NCI-H1417 treated with DMSO at 0.1 percent for 48 hours (cell line): ENCODE data around the gene LRP3.
"Not testable (repeated sequence)": the region's sequence is repeated elsewhere in the genome, so short reads cannot be mapped to it uniquely, and the experiment has no call there.

Source experiments
- DNase-seq: peaks from one replicate; lab custom pipeline; 2025; lab: John Stamatoyannopoulos, UW

Gene LRP3

GRCh38 chr19:33176670-33177416 lies 17.3 kb upstream of the LRP3 start:
- DNase-seq, result peak; percentile 93

- DNase-seq, result no peak
Observed at GRCh38 chr19:33177417-33177979, 16.6 kb upstream of the LRP3 start.

- DNase-seq, result no peak
Observed at GRCh38 chr19:33186431-33187182, 7.5 kb upstream of the LRP3 start.

- DNase-seq, result no peak
Observed at GRCh38 chr19:33187183-33187540, 7.0 kb upstream of the LRP3 start.

- DNase-seq, result no peak
Observed at GRCh38 chr19:33189453-33189852, 4.7 kb upstream of the LRP3 start.

- not testable (repeated sequence) for DNase-seq
Observed at GRCh38 chr19:33191092-33191491, 3.0 kb upstream of the LRP3 start.

GRCh38 chr19:33191501-33191900 lies 2.6 kb upstream of the LRP3 start:
- no peak for DNase-seq

- DNase-seq, result no peak
Observed at GRCh38 chr19:33192010-33192409, 2.1 kb upstream of the LRP3 start.

GRCh38 chr19:33193269-33193864 lies 763 bp upstream of the LRP3 start:
- DNase-seq, result no peak

GRCh38 chr19:33194532-33194885 lies 379 bp downstream of the LRP3 start:
- no peak for DNase-seq

GRCh38 chr19:33194886-33195644 lies 935 bp downstream of the LRP3 start:
- DNase-seq, result no peak

GRCh38 chr19:33195645-33196347 lies 1.7 kb downstream of the LRP3 start:
- DNase-seq, result no peak

- DNase-seq, result no peak
Observed at GRCh38 chr19:33196446-33197193, 2.5 kb downstream of the LRP3 start.

GRCh38 chr19:33197591-33198000 lies 3.5 kb downstream of the LRP3 start:
- no peak for DNase-seq

- DNase-seq, result no peak
Observed at GRCh38 chr19:33198169-33198568, 4.0 kb downstream of the LRP3 start.

- DNase-seq, result no peak
Observed at GRCh38 chr19:33199441-33200265, 5.5 kb downstream of the LRP3 start.

GRCh38 chr19:33201473-33201872 lies 7.3 kb downstream of the LRP3 start:
- no peak for DNase-seq

GRCh38 chr19:33201886-33202545 lies 7.9 kb downstream of the LRP3 start:
- no peak for DNase-seq
